Loucy (cell line): ENCODE results near the gene DNAH1.

Experiments used
- H2AFZ ChIP-seq: fragments of 200-600 bp; sonication (generic); 2 replicates; pipeline ENCODE4 v1.6.0; 2016; ENCODE audit warnings: antibody characterized with exemption, mild to moderate bottlenecking, low read length, moderate library complexity
- H3F3A ChIP-seq: fragments of 200-600 bp; 2 replicates; pipeline ENCODE4 v1.6.0; 2016; ENCODE audit warnings: antibody characterized with exemption, low read depth, mild to moderate bottlenecking
- H3K27me3 ChIP-seq: fragments of 200-600 bp; sonication (generic); 2 replicates; pipeline ENCODE4 v1.6.1; 2014; ENCODE audit warnings: low read length, mild to moderate bottlenecking; ENCODE audit not compliant: insufficient read depth, poor library complexity, severe bottlenecking
- H3K36me3 ChIP-seq: fragments of 200-600 bp; sonication (generic); 2 replicates; pipeline ENCODE4 v1.6.1; 2016; ENCODE audit warnings: low read length; ENCODE audit not compliant: insufficient read depth
- H3K4me1 ChIP-seq: fragments of 200-600 bp; sonication (generic); 2 replicates; pipeline ENCODE4 v1.5.1; 2014; ENCODE audit warnings: low read length, mild to moderate bottlenecking; ENCODE audit not compliant: insufficient read depth, poor library complexity, severe bottlenecking
- H3K4me2 ChIP-seq: fragments of 200-600 bp; sonication (generic); 2 replicates; pipeline ENCODE4 v1.6.0; 2014; ENCODE audit warnings: antibody characterized with exemption, low read length, low read depth, mild to moderate bottlenecking; ENCODE audit not compliant: poor library complexity, severe bottlenecking
- H3K4me3 ChIP-seq: fragments of 200-600 bp; sonication (generic); 2 replicates; pipeline ENCODE4 v1.5.1; 2014; ENCODE audit warnings: low read length, mild to moderate bottlenecking, mixed read lengths; ENCODE audit not compliant: poor library complexity, severe bottlenecking
- H3K79me2 ChIP-seq: fragments of 200-600 bp; sonication (generic); 2 replicates; pipeline ENCODE4 v1.6.1; 2014; ENCODE audit warnings: low read length; ENCODE audit not compliant: insufficient read depth
- H3K9ac ChIP-seq: fragments of 200-600 bp; sonication (generic); 2 replicates; pipeline ENCODE4 v1.6.0; 2014; ENCODE audit warnings: mild to moderate bottlenecking, low read depth, low read length, moderate library complexity; ENCODE audit not compliant: poor library complexity, severe bottlenecking
- H3K9me2 ChIP-seq: fragments of 200-600 bp; sonication (generic); replicated peaks from 2 replicates; pipeline ENCODE4 v1.6.1; 2016; ENCODE audit warnings: low read depth, low read length, mixed read lengths
- H3K9me3 ChIP-seq: fragments of 200-600 bp; sonication (generic); 2 replicates; pipeline ENCODE4 v1.6.1; 2014; ENCODE audit warnings: mild to moderate bottlenecking, antibody characterized with exemption, low read length, low read depth; ENCODE audit not compliant: insufficient read depth
- H4K20me1 ChIP-seq: fragments of 200-600 bp; sonication (generic); 2 replicates; pipeline ENCODE4 v1.6.0; 2014; ENCODE audit warnings: antibody characterized with exemption, low read length, mild to moderate bottlenecking; ENCODE audit not compliant: insufficient read depth, poor library complexity, severe bottlenecking
- EZH2phosphoT487 ChIP-seq: fragments of 200-600 bp; IDR thresholded peaks from 2 replicates; pipeline ENCODE4 v1.6.1; 2018; ENCODE audit warnings: antibody characterized with exemption, mild to moderate bottlenecking, moderate library complexity, borderline replicate concordance
- TF ChIP-seq, protein P1 (sequence below): fragments of 200-600 bp; sonication (generic); conservative IDR thresholded peaks from 2 replicates; pipeline ENCODE4 v1.5.1; 2014; ENCODE audit warnings: mild to moderate bottlenecking, antibody characterized with exemption, low read length

The DNAH1 gene

DNA sequence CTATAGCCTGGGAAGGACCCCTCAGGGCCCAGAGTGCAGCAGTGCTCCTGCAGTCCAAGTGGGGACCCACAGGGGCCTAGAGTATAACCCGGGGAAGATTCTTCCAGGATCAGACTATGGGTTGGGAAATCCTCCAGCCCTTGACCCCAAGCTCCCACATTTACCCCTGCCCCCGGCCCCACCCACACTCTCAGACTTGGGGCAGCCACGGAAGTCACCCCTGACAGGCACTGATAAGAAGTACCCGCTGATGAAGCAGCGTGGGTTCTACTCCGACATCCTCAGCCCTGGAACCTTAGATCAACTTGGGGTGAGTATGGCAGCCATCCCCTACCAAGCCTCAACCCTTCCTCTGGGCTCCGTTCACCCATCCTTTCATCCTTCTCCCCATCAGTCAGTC lies 6.3 kb downstream of the DNAH1 start:
- Histone ChIP-seq H2AFZ (no peak overlapping the region), H4K20me1 (no peaks in the 10 kb centered on the region), H3K4me1 (no peaks in the 10 kb centered on the region), H3K9me3 (no peaks in the 10 kb centered on the region), H3F3A (no peaks in the 10 kb centered on the region), H3K4me2 (no peak overlapping the region), H3K79me2 (no peaks in the 10 kb centered on the region), H3K27me3 (no peaks in the 10 kb centered on the region), H3K9me2 (no peaks in the 10 kb centered on the region), H3K36me3 (no peaks in the 10 kb centered on the region), H3K9ac (no peak overlapping the region), H3K4me3 (no peak overlapping the region)
- no peak for TF ChIP-seq EZH2phosphoT487
- TF ChIP-seq, protein P1, sequence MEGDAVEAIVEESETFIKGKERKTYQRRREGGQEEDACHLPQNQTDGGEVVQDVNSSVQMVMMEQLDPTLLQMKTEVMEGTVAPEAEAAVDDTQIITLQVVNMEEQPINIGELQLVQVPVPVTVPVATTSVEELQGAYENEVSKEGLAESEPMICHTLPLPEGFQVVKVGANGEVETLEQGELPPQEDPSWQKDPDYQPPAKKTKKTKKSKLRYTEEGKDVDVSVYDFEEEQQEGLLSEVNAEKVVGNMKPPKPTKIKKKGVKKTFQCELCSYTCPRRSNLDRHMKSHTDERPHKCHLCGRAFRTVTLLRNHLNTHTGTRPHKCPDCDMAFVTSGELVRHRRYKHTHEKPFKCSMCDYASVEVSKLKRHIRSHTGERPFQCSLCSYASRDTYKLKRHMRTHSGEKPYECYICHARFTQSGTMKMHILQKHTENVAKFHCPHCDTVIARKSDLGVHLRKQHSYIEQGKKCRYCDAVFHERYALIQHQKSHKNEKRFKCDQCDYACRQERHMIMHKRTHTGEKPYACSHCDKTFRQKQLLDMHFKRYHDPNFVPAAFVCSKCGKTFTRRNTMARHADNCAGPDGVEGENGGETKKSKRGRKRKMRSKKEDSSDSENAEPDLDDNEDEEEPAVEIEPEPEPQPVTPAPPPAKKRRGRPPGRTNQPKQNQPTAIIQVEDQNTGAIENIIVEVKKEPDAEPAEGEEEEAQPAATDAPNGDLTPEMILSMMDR = no peak

DNA sequence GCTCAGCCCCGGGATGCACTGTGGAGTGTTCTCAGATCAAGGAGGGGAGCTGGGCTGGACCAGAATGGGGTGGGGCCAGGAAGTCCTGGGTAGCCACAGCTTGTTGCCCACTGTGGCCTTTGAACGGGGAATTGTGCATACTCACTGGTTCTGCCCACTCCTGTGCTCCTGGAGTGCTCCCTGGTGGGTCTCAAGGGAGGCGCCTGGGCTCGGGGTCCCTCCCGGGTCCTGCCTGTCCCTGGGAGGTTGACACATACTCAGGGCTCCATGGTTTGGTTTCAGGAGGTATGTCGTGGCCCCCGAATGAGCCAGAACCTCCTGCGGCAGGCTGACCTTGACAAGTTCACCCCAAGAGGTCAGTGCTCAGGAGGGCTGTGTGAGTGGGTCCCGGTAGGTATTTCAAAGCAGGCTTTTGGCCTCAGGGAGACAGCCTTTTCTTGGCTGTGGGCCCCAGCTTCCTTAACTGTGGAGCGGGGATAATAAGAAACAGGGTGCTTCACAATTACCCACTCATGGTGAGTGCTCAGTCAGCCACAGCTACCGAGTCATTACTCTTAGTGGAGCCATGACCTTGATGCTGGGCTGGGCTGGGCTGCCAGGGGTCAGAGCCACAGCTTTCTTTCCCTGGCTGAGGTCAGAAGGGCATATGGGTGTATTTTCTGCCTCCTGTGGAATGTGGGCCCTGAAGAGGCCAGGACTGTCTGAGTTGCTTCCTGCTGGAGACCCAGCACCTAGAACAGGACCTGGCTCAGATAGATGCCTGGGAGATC lies 7.6 kb downstream of the DNAH1 start:
- Histone ChIP-seq H3F3A (no peaks in the 10 kb centered on the region), H4K20me1 (no peaks in the 10 kb centered on the region), H3K36me3 (no peaks in the 10 kb centered on the region), H3K79me2 (no peaks in the 10 kb centered on the region), H3K9me2 (no peaks in the 10 kb centered on the region), H3K4me2 (no peak overlapping the region), H3K9ac (no peak overlapping the region), H2AFZ (no peak overlapping the region), H3K4me1 (no peaks in the 10 kb centered on the region), H3K9me3 (no peaks in the 10 kb centered on the region), H3K4me3 (no peak overlapping the region), H3K27me3 (no peaks in the 10 kb centered on the region)
- TF ChIP-seq EZH2phosphoT487 = no peak
- TF ChIP-seq, protein P1 = no peak

DNA sequence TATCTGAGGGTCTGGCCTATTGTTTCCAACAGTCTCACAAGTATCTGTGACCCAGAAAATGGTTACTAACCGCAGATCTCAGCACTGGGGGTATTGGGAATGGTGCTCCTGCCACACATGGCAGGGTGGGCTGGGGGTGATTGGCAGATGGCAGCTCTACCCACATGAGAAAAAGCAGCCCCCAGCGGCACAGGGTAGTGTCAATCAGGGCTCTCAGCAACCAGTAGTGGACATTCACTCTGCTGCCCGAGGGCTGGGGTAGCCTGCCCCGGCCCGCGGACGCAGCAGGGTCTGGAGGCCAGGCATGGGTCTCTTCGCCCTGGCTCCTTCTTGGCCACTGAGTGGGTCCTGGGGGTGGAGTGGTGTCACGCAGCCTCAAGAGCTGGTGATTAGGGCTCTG lies 8.6 kb downstream of the DNAH1 start:
- H3K4me3 ChIP-seq = no peak overlapping the region
- H3K4me2 ChIP-seq = no peak overlapping the region
- no peak overlapping the region for H2AFZ ChIP-seq
- H3F3A ChIP-seq = no peaks in the 10 kb centered on the region
- H3K27me3 ChIP-seq = no peaks in the 10 kb centered on the region
- TF ChIP-seq, protein P1 = no peak
- TF ChIP-seq EZH2phosphoT487 = no peak
- no peaks in the 10 kb centered on the region for H3K79me2 ChIP-seq
- H3K4me1 ChIP-seq = no peaks in the 10 kb centered on the region
- no peaks in the 10 kb centered on the region for H3K9me3 ChIP-seq
- H3K9ac ChIP-seq = no peak overlapping the region
- H3K36me3 ChIP-seq = no peaks in the 10 kb centered on the region
- no peaks in the 10 kb centered on the region for H3K9me2 ChIP-seq
- H4K20me1 ChIP-seq = no peaks in the 10 kb centered on the region
